Spleen (tissue), 7 donors: ENCODE data around the gene CEACAM20.

Experiments used
- POLR2A ChIP-seq, 3 donors: fragments of 450-650 bp; IDR thresholded peaks; one replicate each; pipeline ENCODE4 v1.5.1; 2017; ENCODE audit warnings: antibody characterized with exemption in 3 of 3, mild to moderate bottlenecking in 1 of 3
- POLR2AphosphoS5 ChIP-seq, 3 donors: sonication (generic); formaldehyde crosslinking; IDR thresholded peaks; one replicate each; pipeline ENCODE4 v1.5.1; 2017; ENCODE audit warnings: antibody characterized with exemption in 3 of 3
- TF ChIP-seq, protein P1 (sequence below), 11 experiments: fragments of 200-600 bp in 7 of 11; fragments of 450-650 bp in 4 of 11; sonication (generic) in 4 of 11; IDR thresholded peaks in 8 of 11; conservative IDR thresholded peaks in 3 of 11; 1 replicate in 7 of 11; 2 replicates in 4 of 11; pipeline versions ENCODE4 v1.4.0 to v1.8.0; 2016 to 2021; ENCODE audit warnings: antibody characterized with exemption in 11 of 11, inconsistent platforms in 4 of 11, mild to moderate bottlenecking in 1 of 11
- donor health status: DM: no; HTN: no; CAD: no; lungs with moderate emphysema.
- donor health status: DM: no; HTN: no; CAD: no.
- donor health status: DM: no; HTN: no; CAD: no.

DNA sequence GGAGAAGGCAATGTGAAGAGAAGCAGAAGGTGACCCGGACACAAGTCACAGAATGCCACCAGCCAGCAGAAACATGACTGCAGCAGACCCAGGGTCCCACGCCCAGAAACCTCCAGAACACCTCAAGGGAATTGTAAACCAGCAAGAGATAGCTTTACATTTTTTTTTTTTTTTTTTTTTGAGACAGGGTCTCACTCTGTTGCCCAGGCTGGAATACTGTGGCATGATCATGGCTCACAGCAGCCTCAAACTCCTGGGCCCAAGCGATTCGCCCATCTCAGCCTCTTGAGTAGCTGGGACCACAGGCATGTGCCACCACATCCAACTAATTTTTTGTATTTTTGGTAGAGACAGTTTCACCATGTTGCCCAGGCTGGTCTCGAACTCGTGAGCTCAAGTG, 10.5 kb upstream of the CEACAM20 start:
- TF ChIP-seq, protein P1, sequence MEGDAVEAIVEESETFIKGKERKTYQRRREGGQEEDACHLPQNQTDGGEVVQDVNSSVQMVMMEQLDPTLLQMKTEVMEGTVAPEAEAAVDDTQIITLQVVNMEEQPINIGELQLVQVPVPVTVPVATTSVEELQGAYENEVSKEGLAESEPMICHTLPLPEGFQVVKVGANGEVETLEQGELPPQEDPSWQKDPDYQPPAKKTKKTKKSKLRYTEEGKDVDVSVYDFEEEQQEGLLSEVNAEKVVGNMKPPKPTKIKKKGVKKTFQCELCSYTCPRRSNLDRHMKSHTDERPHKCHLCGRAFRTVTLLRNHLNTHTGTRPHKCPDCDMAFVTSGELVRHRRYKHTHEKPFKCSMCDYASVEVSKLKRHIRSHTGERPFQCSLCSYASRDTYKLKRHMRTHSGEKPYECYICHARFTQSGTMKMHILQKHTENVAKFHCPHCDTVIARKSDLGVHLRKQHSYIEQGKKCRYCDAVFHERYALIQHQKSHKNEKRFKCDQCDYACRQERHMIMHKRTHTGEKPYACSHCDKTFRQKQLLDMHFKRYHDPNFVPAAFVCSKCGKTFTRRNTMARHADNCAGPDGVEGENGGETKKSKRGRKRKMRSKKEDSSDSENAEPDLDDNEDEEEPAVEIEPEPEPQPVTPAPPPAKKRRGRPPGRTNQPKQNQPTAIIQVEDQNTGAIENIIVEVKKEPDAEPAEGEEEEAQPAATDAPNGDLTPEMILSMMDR (IDR thresholded peaks at IDR 0.05 in 8 of 11, conservative IDR thresholded peaks at IDR 0.05 in 3 of 11): no peak
- TF ChIP-seq POLR2A (IDR thresholded peaks at IDR 0.05) (no peak), POLR2AphosphoS5 (IDR thresholded peaks at IDR 0.05) (no peak)
